ENCODE results near the gene SPATC1L.

GRCh38 chr21:46168659-46169386, 15.4 kb downstream of the SPATC1L start:
- TF ChIP-seq CTCF (IDR thresholded peaks at IDR 0.05) = no peak
- TF ChIP-seq POLR2A (IDR thresholded peaks at IDR 0.05; ENCODE audit: low read depth) = no peak
- TF ChIP-seq POLR2AphosphoS5 (IDR thresholded peaks at IDR 0.05) = no peak
